Esophagus muscularis mucosa (tissue), 4 donors: Measurements from ENCODE around the gene LUC7L2.

Experiments used
- CTCF ChIP-seq, 3 experiments: fragments of 200-600 bp in 2 of 3; fragments of 450-650 bp in 1 of 3; sonication (generic) in 2 of 3; IDR thresholded peaks; one replicate each; pipeline ENCODE4 v1.5.1; 2017 to 2019; ENCODE audit warnings: antibody characterized with exemption in 3 of 3, mild to moderate bottlenecking in 2 of 3, moderate library complexity in 1 of 3
- EP300 ChIP-seq: sonication (generic); formaldehyde crosslinking; IDR thresholded peaks from one replicate; pipeline ENCODE4 v1.6.1; 2017; ENCODE audit warnings: antibody characterized with exemption
- POLR2A ChIP-seq: fragments of 450-650 bp; IDR thresholded peaks from one replicate; pipeline ENCODE4 v1.6.1; 2017; ENCODE audit warnings: antibody characterized with exemption, moderate library complexity, mild to moderate bottlenecking, low read depth
- POLR2AphosphoS5 ChIP-seq, 2 donors: sonication (generic); formaldehyde crosslinking; IDR thresholded peaks; one replicate each; pipeline ENCODE4 v1.6.1; 2017; ENCODE audit warnings: antibody characterized with exemption in 2 of 2

GRCh38 chr7:139416405-139416804, 56.7 kb downstream of the LUC7L2 start:
- TF ChIP-seq POLR2A = no peak
- TF ChIP-seq EP300 = no peak
- TF ChIP-seq CTCF (IDR thresholded peaks at IDR 0.05) = no peak
- no peak for TF ChIP-seq POLR2AphosphoS5 (IDR thresholded peaks at IDR 0.05)
